GM12801 (cell line): ENCODE data around the gene CPNE5.

Source experiments
- CTCF ChIP-seq: IDR thresholded peaks from one replicate; pipeline ENCODE4 v1.5.1; 2011; ENCODE audit warnings: control low read depth; ENCODE audit not compliant: insufficient read length; ENCODE audit errors: extremely low read depth

The CPNE5 gene

GRCh38 chr6:36720251-36721141, 118.7 kb downstream of the CPNE5 start:
- no peak for TF ChIP-seq CTCF

GRCh38 chr6:36719126-36719525, 120.1 kb downstream of the CPNE5 start:
- TF ChIP-seq CTCF: no peak

- no peak for TF ChIP-seq CTCF
These were observed 120.7 kb downstream of the CPNE5 start for GRCh38 chr6:36718560-36718959.

- no peak for TF ChIP-seq CTCF
These were observed 121.2 kb downstream of the CPNE5 start for GRCh38 chr6:36717871-36718540.

GRCh38 chr6:36717231-36717825, 121.9 kb downstream of the CPNE5 start:
- TF ChIP-seq CTCF: no peak

- TF ChIP-seq CTCF: no peak
These were observed 122.7 kb downstream of the CPNE5 start for GRCh38 chr6:36716476-36717093.

- TF ChIP-seq CTCF: no peak
These were observed 123.8 kb downstream of the CPNE5 start for GRCh38 chr6:36715469-36715868.
